CD4-positive, alpha-beta T cell treated with Interleukin-6 at 100 ng/mL for 8 hours (primary cell): ENCODE data around the gene NDOR1.

Experiments used
- DNase-seq: peaks from one replicate; pipeline ENCODE4 v3.0.0-alpha.2; 2020; ENCODE audit warnings: mixed read lengths, low spot score

Gene NDOR1

DNA sequence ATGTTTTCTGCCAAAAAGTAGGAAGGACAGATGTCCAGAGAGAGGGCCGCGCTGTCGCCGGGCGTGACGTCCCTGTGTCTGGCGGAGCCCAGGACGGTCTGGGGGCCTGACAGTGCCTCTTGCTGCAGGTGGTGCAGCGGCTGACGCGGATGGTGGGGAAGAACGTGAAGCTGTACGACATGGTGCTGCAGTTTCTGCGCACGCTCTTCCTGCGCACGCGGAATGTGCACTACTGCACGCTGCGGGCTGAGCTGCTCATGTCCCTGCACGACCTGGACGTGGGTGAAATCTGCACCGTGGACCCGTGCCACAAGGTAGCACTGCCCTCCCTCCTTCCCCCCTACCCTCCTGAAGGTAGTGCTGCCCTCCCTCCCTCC lies 57.4 kb downstream of the NDOR1 start:
- no peak for DNase-seq

DNA sequence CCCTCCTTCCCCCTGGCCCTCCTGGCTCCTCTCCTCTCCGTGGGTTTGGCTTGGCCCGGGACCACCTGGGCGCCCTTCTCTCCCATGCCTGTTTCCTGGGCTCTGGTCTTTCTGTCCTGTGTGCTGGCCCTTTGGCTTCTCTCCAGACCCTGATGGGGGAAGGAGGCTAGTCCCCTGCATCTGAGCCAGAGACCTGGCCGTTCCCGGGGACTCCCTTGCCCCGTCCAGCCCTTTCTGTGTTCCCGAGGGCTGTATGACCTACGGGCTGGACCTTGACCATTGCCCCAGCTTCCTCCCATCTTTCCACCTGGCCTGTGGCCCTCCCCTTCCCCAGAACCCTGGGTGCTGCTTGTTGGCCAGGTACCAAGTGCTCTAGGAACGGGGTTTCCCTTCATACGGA lies 58.0 kb downstream of the NDOR1 start:
- no peak for DNase-seq

DNA sequence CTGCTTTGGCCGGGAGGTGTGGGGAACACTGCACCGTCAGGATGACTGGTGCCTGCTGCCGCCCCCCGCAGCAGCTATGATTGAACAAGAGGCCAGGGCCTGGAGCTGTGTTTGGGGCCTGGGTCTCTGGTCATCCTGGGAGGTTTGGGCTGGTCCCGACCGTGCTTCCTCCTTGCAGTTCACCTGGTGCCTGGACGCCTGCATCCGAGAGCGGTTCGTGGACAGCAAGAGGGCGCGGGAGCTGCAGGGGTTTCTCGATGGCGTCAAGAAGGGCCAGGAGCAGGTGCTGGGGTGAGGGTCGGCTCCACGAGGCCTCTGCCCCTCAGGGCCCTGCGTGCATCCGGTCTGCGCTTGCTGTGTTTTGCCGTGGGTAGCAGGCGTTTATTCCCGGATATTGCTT lies 58.6 kb downstream of the NDOR1 start:
- DNase-seq: no peak

DNA sequence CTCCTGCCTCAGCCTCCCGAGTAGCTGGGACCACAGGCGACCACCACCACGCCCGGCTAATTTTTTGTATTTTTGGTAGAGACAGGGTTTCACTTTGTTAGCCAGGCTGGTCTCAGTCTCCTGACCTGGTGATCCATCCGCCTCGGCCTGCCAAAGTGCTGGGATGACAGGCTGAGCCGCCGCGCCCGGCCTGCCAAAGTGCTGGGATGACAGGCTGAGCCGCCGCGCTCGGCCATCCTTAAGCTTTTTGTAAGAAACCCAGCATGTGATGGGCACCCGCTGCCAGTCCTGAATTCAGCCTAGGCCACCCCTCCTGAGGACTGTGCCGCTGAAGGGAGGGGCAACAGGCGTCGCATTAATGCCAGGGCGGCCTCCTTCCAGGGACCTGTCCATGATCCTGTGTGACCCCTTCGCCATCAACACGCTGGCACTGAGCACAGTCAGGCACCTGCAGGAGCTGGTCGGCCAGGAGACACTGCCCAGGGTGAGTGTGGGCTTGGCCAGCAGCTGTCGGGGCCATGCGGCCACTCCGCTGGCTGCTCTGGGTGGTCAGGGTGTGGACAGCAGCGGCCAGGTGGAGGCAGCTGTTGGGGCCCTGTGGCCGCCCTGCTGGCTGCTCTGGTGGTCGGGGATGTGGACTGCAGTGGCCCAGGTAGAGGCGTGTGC lies 60.1 kb downstream of the NDOR1 start:
- DNase-seq: no peak

DNA sequence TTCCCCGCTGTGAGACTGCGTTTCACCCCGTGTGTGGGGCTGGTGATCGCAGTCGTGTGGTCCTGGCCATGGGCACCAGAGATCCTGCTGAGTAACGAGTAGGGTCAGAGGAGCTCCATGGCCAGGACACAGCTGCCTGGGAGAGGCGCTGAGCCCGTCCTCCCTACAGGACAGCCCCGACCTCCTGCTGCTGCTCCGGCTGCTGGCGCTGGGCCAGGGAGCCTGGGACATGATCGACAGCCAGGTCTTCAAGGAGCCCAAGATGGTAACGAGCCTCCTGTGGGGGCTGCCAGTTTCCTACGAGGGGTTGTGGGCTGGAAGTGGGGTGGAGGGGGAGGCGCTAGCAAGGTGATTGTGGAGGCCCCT lies 60.6 kb downstream of the NDOR1 start:
- no peak for DNase-seq
